Neural progenitor cell (in vitro differentiated cells): Measurements from ENCODE around the gene DLG2.

Experiments
- CTCF ChIP-seq: fragments of 200-600 bp; sonication (generic); IDR thresholded peaks from 2 replicates; pipeline ENCODE4 v1.5.1; 2017; ENCODE audit warnings: antibody characterized with exemption, mild to moderate bottlenecking
- EZH2 ChIP-seq: fragments of 200-600 bp; sonication (generic); IDR thresholded peaks from 2 replicates; pipeline ENCODE4 v1.6.1; 2017; ENCODE audit warnings: antibody characterized with exemption, mild to moderate bottlenecking, moderate library complexity
- EZH2phosphoT487 ChIP-seq: fragments of 200-600 bp; sonication (generic); IDR thresholded peaks from 2 replicates; pipeline ENCODE4 v1.6.1; 2017; ENCODE audit warnings: antibody characterized with exemption

GRCh38 chr11:83924795-83925542, 1702.2 kb downstream of the DLG2 start:
- no peak for TF ChIP-seq CTCF
- no peak for TF ChIP-seq EZH2
- TF ChIP-seq EZH2phosphoT487 = no peak
